OCI-LY7 (cell line): ENCODE measurements around the gene DSE. TPM values are rescaled to one million over a fixed set of nuclear protein-coding genes. Genes with fewer than 3 reads are reported as not detected.
"Not testable (repeated sequence)": the region's sequence is repeated elsewhere in the genome, so short reads cannot be mapped to it uniquely, and the experiment has no call there.

Source experiments
- BruUV-seq: library from RNA; stranded (reverse); fragments of 400-500 nt; replicated peaks from 2 replicates; lab custom pipeline; 2021; lab: Mats Ljungman, UMichigan
- CTCF ChIA-PET: fragments of 300-600 bp; sonication (Branson Sonifier 250); formaldehyde crosslinking; loops from one replicate; lab custom pipeline; 2022; ENCODE audit warnings: antibody characterized with exemption; ENCODE audit not compliant: unreplicated experiment; lab: Charles Lee
- POLR2A ChIA-PET: fragments of 300-600 bp; sonication (Branson Sonifier 250); formaldehyde crosslinking; loops from one replicate; lab custom pipeline; 2022; ENCODE audit warnings: antibody characterized with exemption; lab: Charles Lee
- DNase-seq: peaks from one replicate; pipeline ENCODE4 v3.0.0-alpha.2; 2015; ENCODE audit warnings: low spot score
- H2AFZ ChIP-seq: fragments of 200-600 bp; sonication (generic), shearing (Covaris generic); 2 replicates; pipeline ENCODE4 v1.6.1; 2014; ENCODE audit warnings: mild to moderate bottlenecking, antibody characterized with exemption, low read length, moderate library complexity
- H3K27ac ChIP-seq: fragments of 200-600 bp; sonication (generic); 2 replicates; pipeline ENCODE4 v1.5.1; 2014; ENCODE audit warnings: mixed run types, low read depth, mild to moderate bottlenecking, moderate library complexity, low read length, inconsistent platforms; ENCODE audit not compliant: poor library complexity, severe bottlenecking
- H3K36me3 ChIP-seq: fragments of 200-600 bp; sonication (generic); 2 replicates; pipeline ENCODE4 v1.6.1; 2014; ENCODE audit warnings: mild to moderate bottlenecking, antibody characterized with exemption, low read length, moderate library complexity, mixed read lengths; ENCODE audit not compliant: insufficient read depth
- H3K4me1 ChIP-seq: fragments of 200-600 bp; sonication (generic); 2 replicates; pipeline ENCODE4 v1.5.1; 2014; ENCODE audit warnings: mild to moderate bottlenecking, low read length; ENCODE audit not compliant: insufficient read depth, poor library complexity, severe bottlenecking
- H3K4me2 ChIP-seq: fragments of 200-600 bp; sonication (generic); 2 replicates; pipeline ENCODE4 v1.6.1; 2014; ENCODE audit warnings: mild to moderate bottlenecking, low read length
- H3K4me3 ChIP-seq: fragments of 200-600 bp; sonication (generic); 2 replicates; pipeline ENCODE4 v1.5.1; 2014; ENCODE audit warnings: mild to moderate bottlenecking, low read depth, low read length; ENCODE audit not compliant: poor library complexity, severe bottlenecking
- H3K79me2 ChIP-seq: fragments of 200-600 bp; sonication (generic); 2 replicates; pipeline ENCODE4 v1.6.1; 2016; ENCODE audit warnings: low read depth, mild to moderate bottlenecking, low read length, moderate library complexity, mixed read lengths; ENCODE audit not compliant: insufficient read depth
- H3K9me2 ChIP-seq: fragments of 200-600 bp; sonication (generic); 2 replicates; pipeline ENCODE4 v1.6.1; 2016; ENCODE audit warnings: mild to moderate bottlenecking, low read length, mixed read lengths; ENCODE audit not compliant: insufficient read depth
- H3K9me3 ChIP-seq: fragments of 200-600 bp; sonication (generic); 2 replicates; pipeline ENCODE4 v1.6.1; 2014; ENCODE audit warnings: mild to moderate bottlenecking, mixed run types, low read length, mixed read lengths
- H4K20me1 ChIP-seq: fragments of 200-600 bp; sonication (generic); 2 replicates; pipeline ENCODE4 v1.6.1; 2014; ENCODE audit warnings: mild to moderate bottlenecking, antibody characterized with exemption, low read length, moderate library complexity, mixed read lengths; ENCODE audit not compliant: insufficient read depth
- CTCF ChIP-seq: fragments of 200-600 bp; sonication (generic); conservative IDR thresholded peaks from 2 replicates; pipeline ENCODE4 v1.5.1; 2014; ENCODE audit warnings: mild to moderate bottlenecking, antibody characterized with exemption, low read length, moderate library complexity, mixed read lengths
- EZH2phosphoT487 ChIP-seq: fragments of 200-600 bp; sonication (generic); IDR thresholded peaks from 2 replicates; pipeline ENCODE4 v1.6.1; 2018; ENCODE audit warnings: low read depth, borderline replicate concordance, mild to moderate bottlenecking, mixed run types, antibody characterized with exemption, low read length, moderate library complexity, mixed read lengths
- intact Hi-C: fragments of 100-400 bp; cut with micrococcal nuclease; formaldehyde crosslinking; loops from one replicate; pipeline ENCODE4 v1.10.0; 2022; ENCODE audit not compliant: unreplicated experiment
- total RNA-seq, 2 experiments: library from RNA; depleted of rRNA in 1 of 2; stranded (reverse); fragments of >200 nt in 1 of 2; shearing (Covaris generic) in 1 of 2; gene quantifications; 2 replicates each; pipeline ENCODE4 v1.2.3, GENCODE V29; 2014 to 2022

DSE gene
- total RNA-seq, 2 experiments from 2014 or later = 3.9 to 7.6 TPM

- Histone ChIP-seq H3K9me3 (no peaks in the 10 kb centered on the region), H3K4me1 (no peaks in the 10 kb centered on the region), H4K20me1 (no peaks in the 10 kb centered on the region), H3K79me2 (no peaks in the 10 kb centered on the region), H2AFZ (no peak overlapping the region), H3K9me2 (peaks cover 3% of the 10 kb centered on the region; the same call in 1 of the 2 replicates), H3K36me3 (no peaks in the 10 kb centered on the region), H3K4me2 (no peak overlapping the region), H3K27ac (no peak overlapping the region), H3K4me3 (no peak overlapping the region)
- intact Hi-C loops = no loop called here
- DNase-seq = no peak
- POLR2A ChIA-PET = interaction anchor here (0.5 kb wide), 1 partner anchor 318 kb away, joined by 3 read pairs; no protein-coding TSS in a partner anchor
- CTCF ChIA-PET = no interaction called here
- BruUV-seq = no TSS peak
- TF ChIP-seq EZH2phosphoT487 (no peak), CTCF (no peak)
Measured at GRCh38 chr6:116338943-116339342, 31.8 kb upstream of the DSE start.

DNA sequence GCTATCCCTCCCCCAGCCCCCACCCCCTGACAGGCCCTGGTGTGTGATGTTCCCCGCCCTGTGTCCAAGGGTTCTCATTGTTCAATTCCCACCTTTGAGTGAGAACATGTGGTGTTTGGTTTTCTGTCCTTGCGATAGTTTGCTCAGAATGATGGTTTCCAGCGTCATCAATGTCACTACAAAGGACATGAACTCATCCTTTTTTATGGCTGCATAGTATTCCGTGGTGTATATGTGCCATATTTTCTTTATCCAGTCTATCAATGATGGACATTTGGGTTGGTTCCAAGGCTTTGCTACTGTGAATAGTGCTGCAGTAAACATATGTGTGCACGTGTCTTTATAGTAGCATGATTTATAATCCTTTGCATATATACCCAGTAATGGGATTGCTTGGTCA, 30.1 kb upstream of the DSE start:
- POLR2A ChIA-PET = interaction anchor here (0.6 kb wide), 1 partner anchor 46 kb away, joined by 3 read pairs; no protein-coding TSS in a partner anchor
- H3K79me2 ChIP-seq, H3K9me3 ChIP-seq, intact Hi-C loops, H3K4me3 ChIP-seq, DNase-seq, H3K9me2 ChIP-seq, H3K36me3 ChIP-seq, H3K4me1 ChIP-seq, H2AFZ ChIP-seq, H3K4me2 ChIP-seq, CTCF ChIA-PET, BruUV-seq, H4K20me1 ChIP-seq, H3K27ac ChIP-seq: not testable (repeated sequence)

DNA sequence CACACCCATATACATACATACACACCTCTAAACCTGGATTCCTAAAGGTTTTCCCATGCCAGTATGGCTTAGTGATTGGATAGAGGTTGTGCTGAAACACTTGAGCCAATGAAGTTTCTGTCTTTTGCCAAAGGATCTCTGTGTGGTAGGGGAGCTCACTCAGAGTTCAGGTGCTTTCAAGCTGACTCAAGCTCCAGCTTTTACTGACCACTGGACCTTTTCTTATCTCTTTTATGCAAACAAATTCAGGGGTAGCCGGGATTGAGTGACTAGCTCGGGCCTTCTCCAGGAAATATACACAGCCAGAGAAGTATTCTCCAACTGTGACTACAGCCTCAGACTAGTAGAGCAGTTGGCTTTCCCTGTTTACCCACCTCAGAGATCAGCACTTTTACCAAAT, 21.5 kb upstream of the DSE start:
- H3K36me3 ChIP-seq = no peaks in the 10 kb centered on the region
- intact Hi-C loops = no loop called here
- H4K20me1 ChIP-seq = no peaks in the 10 kb centered on the region
- BruUV-seq = no TSS peak
- POLR2A ChIA-PET = interaction anchor here (0.6 to 1.6 kb wide), 5 partner anchors 12 to 1498 kb away, joined by 3 to 5 read pairs (median 4); no protein-coding TSS in a partner anchor
- H2AFZ ChIP-seq = no peak overlapping the region
- no peaks in the 10 kb centered on the region for H3K9me3 ChIP-seq
- no peak overlapping the region for H3K4me3 ChIP-seq
- no peak overlapping the region for H3K4me2 ChIP-seq
- CTCF ChIA-PET = no interaction called here
- TF ChIP-seq CTCF (no peak), EZH2phosphoT487 (no peak)
- H3K4me1 ChIP-seq = no peaks in the 10 kb centered on the region
- H3K79me2 ChIP-seq = no peaks in the 10 kb centered on the region
- DNase-seq = no peak
- H3K9me2 ChIP-seq = no peaks in the 10 kb centered on the region
- no peak overlapping the region for H3K27ac ChIP-seq
